HepG2 (cell line): ENCODE measurements around the gene PAK2. TPM values are rescaled to one million over a fixed set of nuclear protein-coding genes. Genes with fewer than 3 reads are reported as not detected.

Experiments
- CCDC6 ChIP-seq: sonication (generic); formaldehyde crosslinking; IDR thresholded peaks from 2 replicates; pipeline ENCODE4 v1.8.1; 2022; ENCODE audit warnings: mild to moderate bottlenecking, missing genetic modification reagents, moderate library complexity
- EEA1 ChIP-seq: sonication (generic); formaldehyde crosslinking; IDR thresholded peaks from 2 replicates; pipeline ENCODE4 v1.5.1; 2020; ENCODE audit warnings: mild to moderate bottlenecking, missing genetic modification reagents, borderline replicate concordance
- GTF3A ChIP-seq: sonication (generic); formaldehyde crosslinking; conservative IDR thresholded peaks from 2 replicates; pipeline ENCODE4 v1.4.0; 2020; ENCODE audit warnings: mild to moderate bottlenecking, missing genetic modification reagents
- JUND ChIP-seq: sonication (generic); formaldehyde crosslinking; IDR thresholded peaks from 2 replicates; pipeline ENCODE4 v1.8.0; 2022; ENCODE audit warnings: mild to moderate bottlenecking, missing genetic modification reagents
- KLF11 ChIP-seq: IDR thresholded peaks from 2 replicates; pipeline ENCODE4 v1.6.1; 2016; ENCODE audit warnings: missing compliant biosample characterization
- MAFK ChIP-seq, 2 experiments: IDR thresholded peaks in 1 of 2; conservative IDR thresholded peaks in 1 of 2; 2 replicates each; pipeline ENCODE4 v1.6.1; 2011; ENCODE audit warnings: improper control_type of control experiment in 2 of 2, low read length in 2 of 2
- RFXANK ChIP-seq: IDR thresholded peaks from 2 replicates; pipeline ENCODE4 v1.6.1; 2016
- TCF7L2 ChIP-seq: IDR thresholded peaks from 2 replicates; pipeline ENCODE4 v1.6.1; 2011; ENCODE audit warnings: mild to moderate bottlenecking, low read depth, low read length, moderate library complexity
- ZNF138 ChIP-seq: sonication (generic); formaldehyde crosslinking; IDR thresholded peaks from 2 replicates; pipeline ENCODE4 v1.5.0; 2020; ENCODE audit warnings: mild to moderate bottlenecking, low read depth, missing genetic modification reagents
- ZNF343 ChIP-seq: sonication (generic); formaldehyde crosslinking; IDR thresholded peaks from 2 replicates; pipeline ENCODE4 v1.4.0; 2020; ENCODE audit warnings: mild to moderate bottlenecking, missing genetic modification reagents
- ZNF83 ChIP-seq: sonication (generic); formaldehyde crosslinking; IDR thresholded peaks from 2 replicates; pipeline ENCODE4 v1.4.0; 2020; ENCODE audit warnings: missing genetic modification reagents, mild to moderate bottlenecking, borderline replicate concordance
- ZZZ3 ChIP-seq: sonication (generic); formaldehyde crosslinking; IDR thresholded peaks from 2 replicates; pipeline ENCODE4 v1.4.0; 2020; ENCODE audit warnings: missing genetic modification reagents, mild to moderate bottlenecking, borderline replicate concordance
- polyA plus RNA-seq, 8 experiments: library from polyadenylated mRNA; depleted of rRNA in 3 of 8; stranded (reverse) in 7 of 8; unstranded in 1 of 8; fragments of >200 nt; fragmentation: Illumina TruSeq in 4 of 8; extraction: Trizol in 4 of 8; gene quantifications; 2 replicates each; pipeline versions ENCODE4 v1.2.1 to v1.2.3, GENCODE V29; 2011 to 2016; ENCODE audit warnings: low read depth in 4 of 8, missing spikeins in 1 of 8, mixed read lengths in 1 of 8; ENCODE audit not compliant: insufficient read depth in 1 of 8
- total RNA-seq, 5 experiments: library from RNA; depleted of rRNA; stranded (reverse); fragments of >200 nt; fragmentation: Illumina TruSeq; extraction: Trizol; gene quantifications; 2 replicates each; pipeline ENCODE4 v1.2.3, GENCODE V29; 2016; ENCODE audit warnings: low read depth in 1 of 5
- TF ChIP-seq, protein P1 (sequence below): sonication (generic); formaldehyde crosslinking; IDR thresholded peaks from 2 replicates; pipeline ENCODE4 v1.5.1; 2020; ENCODE audit warnings: mild to moderate bottlenecking, missing genetic modification reagents
- TF ChIP-seq, protein P2 (sequence below): sonication (generic); formaldehyde crosslinking; IDR thresholded peaks from 2 replicates; pipeline ENCODE4 v1.8.0; 2022; ENCODE audit warnings: mild to moderate bottlenecking, missing genetic modification reagents, borderline replicate concordance
- TF ChIP-seq, protein P3 (sequence below): sonication (generic); formaldehyde crosslinking; IDR thresholded peaks from 2 replicates; pipeline ENCODE4 v1.8.1; 2023; ENCODE audit warnings: mild to moderate bottlenecking, inconsistent platforms, moderate library complexity, missing genetic modification reagents, borderline replicate concordance
- TF ChIP-seq, protein P4 (sequence below): sonication (generic); formaldehyde crosslinking; IDR thresholded peaks from 2 replicates; pipeline ENCODE4 v1.5.1; 2020; ENCODE audit warnings: missing genetic modification reagents, mild to moderate bottlenecking, borderline replicate concordance
- TF ChIP-seq, protein P5 (sequence below): IDR thresholded peaks from 2 replicates; pipeline ENCODE4 v1.6.1; 2016; ENCODE audit warnings: missing genetic modification reagents, missing compliant biosample characterization
- TF ChIP-seq, protein P6 (sequence below): sonication (generic); formaldehyde crosslinking; IDR thresholded peaks from 2 replicates; pipeline ENCODE4 v1.9.0; 2022; ENCODE audit warnings: missing genetic modification reagents, mild to moderate bottlenecking, borderline replicate concordance

The PAK2 gene
- total and polyA plus RNA-seq, 2 of the 13 experiments (the other 11 are each of a cell fraction or from before 2014, with no cell fraction given), result 23.0 to 24.7 TPM

DNA sequence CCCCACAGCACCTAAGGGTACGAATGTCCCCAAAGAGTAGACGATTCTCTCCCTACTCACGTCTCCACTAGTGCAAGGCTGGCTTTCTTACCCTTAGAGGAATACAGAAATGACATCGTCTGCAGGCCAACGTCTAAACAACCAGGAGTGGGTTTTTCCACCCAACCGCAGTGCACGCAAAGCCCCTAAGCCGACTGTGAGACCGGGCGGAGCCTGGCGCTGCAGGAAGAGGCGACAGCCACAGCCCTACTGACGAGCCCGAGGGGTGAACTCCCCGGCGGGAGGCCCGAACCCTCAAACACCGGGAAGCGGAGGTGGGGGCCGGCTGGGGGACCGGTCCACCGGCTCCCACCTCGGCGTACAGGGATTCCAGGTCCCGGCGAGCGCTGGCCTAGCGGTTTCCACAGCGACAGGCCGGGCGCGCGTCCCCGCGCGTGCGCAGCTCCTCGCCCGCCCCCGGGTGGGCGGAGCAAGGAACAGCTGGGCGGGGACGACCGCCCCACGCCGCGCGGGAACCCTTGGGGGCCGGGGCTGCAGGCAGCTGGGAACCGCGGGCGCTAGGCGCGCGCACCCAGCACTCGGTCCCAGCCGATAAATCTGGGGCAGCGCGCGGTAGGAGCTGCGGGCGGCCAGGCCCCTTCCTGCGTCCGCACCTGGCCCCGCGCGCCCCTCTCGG, 27.7 kb upstream of the PAK2 start, which contains the start of the genes CEP19 and PIGX (continued):
- TF ChIP-seq, protein P1, sequence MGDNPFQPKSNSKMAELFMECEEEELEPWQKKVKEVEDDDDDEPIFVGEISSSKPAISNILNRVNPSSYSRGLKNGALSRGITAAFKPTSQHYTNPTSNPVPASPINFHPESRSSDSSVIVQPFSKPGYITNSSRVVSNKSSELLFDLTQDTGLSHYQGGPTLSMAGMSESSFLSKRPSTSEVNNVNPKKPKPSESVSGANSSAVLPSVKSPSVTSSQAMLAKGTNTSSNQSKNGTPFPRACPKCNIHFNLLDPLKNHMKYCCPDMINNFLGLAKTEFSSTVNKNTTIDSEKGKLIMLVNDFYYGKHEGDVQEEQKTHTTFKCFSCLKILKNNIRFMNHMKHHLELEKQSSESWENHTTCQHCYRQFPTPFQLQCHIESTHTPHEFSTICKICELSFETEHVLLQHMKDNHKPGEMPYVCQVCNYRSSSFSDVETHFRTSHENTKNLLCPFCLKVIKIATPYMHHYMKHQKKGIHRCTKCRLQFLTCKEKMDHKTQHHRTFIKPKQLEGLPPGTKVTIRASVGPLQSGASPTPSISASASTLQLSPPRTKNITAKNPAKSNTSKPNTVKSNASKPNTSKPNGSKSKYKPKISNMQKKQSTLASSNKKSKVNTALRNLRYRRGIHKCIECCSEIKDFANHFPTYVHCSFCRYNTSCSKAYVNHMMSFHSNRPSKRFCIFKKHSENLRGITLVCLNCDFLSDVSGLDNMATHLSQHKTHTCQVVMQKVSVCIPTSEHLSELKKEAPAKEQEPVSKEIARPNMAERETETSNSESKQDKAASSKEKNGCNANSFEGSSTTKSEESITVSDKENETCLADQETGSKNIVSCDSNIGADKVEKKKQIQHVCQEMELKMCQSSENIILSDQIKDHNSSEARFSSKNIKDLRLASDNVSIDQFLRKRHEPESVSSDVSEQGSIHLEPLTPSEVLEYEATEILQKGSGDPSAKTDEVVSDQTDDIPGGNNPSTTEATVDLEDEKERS (CRISPR knock-in tag), result peak; percentile 41; the same call in 1 of the 2 replicates
- TF ChIP-seq ZZZ3 (CRISPR knock-in tag), result no peak
- no peak for TF ChIP-seq TCF7L2
- TF ChIP-seq ZNF138, result no peak
- TF ChIP-seq KLF11, result no peak
- peak; percentile 87; the same call in 1 of the 2 replicates for TF ChIP-seq CCDC6
- no peak for TF ChIP-seq RFXANK (CRISPR knock-in tag)
- TF ChIP-seq, protein P2, sequence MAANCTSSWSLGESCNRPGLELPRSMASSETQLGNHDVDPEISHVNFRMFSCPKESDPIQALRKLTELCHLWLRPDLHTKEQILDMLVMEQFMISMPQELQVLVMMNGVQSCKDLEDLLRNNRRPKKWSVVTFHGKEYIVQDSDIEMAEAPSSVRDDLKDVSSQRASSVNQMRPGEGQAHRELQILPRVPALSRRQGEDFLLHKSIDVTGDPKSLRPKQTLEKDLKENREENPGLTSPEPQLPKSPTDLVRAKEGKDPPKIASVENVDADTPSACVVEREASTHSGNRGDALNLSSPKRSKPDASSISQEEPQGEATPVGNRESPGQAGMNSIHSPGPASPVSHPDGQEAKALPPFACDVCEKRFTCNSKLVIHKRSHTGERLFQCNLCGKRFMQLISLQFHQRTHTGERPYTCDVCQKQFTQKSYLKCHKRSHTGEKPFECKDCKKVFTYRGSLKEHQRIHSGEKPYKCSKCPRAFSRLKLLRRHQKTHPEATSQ (CRISPR knock-in tag), result no peak
- TF ChIP-seq JUND (CRISPR knock-in tag), result no peak
- TF ChIP-seq ZNF343 (CRISPR knock-in tag), result no peak
- TF ChIP-seq EEA1, result no peak
- no peak for TF ChIP-seq MAFK (conservative IDR thresholded peaks at IDR 0.05 in 1 of 2, IDR thresholded peaks at IDR 0.05 in 1 of 2; ENCODE audit: low read length in 2 of 2)
- TF ChIP-seq, protein P3, sequence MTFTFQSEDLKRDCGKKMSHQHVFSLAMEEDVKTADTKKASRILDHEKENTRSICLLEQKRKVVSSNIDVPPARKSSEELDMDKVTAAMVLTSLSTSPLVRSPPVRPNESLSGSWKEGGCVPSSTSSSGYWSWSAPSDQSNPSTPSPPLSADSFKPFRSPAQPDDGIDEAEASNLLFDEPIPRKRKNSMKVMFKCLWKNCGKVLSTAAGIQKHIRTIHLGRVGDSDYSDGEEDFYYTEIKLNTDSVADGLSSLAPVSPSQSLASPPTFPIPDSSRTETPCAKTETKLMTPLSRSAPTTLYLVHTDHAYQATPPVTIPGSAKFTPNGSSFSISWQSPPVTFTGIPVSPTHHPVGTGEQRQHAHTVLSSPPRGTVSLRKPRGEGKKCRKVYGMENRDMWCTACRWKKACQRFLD, result no peak
- TF ChIP-seq, protein P4, sequence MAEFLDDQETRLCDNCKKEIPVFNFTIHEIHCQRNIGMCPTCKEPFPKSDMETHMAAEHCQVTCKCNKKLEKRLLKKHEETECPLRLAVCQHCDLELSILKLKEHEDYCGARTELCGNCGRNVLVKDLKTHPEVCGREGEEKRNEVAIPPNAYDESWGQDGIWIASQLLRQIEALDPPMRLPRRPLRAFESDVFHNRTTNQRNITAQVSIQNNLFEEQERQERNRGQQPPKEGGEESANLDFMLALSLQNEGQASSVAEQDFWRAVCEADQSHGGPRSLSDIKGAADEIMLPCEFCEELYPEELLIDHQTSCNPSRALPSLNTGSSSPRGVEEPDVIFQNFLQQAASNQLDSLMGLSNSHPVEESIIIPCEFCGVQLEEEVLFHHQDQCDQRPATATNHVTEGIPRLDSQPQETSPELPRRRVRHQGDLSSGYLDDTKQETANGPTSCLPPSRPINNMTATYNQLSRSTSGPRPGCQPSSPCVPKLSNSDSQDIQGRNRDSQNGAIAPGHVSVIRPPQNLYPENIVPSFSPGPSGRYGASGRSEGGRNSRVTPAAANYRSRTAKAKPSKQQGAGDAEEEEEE (CRISPR knock-in tag), result no peak
- no peak for TF ChIP-seq ZNF83 (CRISPR knock-in tag)
- no peak for TF ChIP-seq GTF3A (CRISPR knock-in tag)
- TF ChIP-seq, protein P5, sequence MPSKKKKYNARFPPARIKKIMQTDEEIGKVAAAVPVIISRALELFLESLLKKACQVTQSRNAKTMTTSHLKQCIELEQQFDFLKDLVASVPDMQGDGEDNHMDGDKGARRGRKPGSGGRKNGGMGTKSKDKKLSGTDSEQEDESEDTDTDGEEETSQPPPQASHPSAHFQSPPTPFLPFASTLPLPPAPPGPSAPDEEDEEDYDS (CRISPR knock-in tag), result no peak; the same call in 1 of the 2 replicates
- TF ChIP-seq, protein P6, sequence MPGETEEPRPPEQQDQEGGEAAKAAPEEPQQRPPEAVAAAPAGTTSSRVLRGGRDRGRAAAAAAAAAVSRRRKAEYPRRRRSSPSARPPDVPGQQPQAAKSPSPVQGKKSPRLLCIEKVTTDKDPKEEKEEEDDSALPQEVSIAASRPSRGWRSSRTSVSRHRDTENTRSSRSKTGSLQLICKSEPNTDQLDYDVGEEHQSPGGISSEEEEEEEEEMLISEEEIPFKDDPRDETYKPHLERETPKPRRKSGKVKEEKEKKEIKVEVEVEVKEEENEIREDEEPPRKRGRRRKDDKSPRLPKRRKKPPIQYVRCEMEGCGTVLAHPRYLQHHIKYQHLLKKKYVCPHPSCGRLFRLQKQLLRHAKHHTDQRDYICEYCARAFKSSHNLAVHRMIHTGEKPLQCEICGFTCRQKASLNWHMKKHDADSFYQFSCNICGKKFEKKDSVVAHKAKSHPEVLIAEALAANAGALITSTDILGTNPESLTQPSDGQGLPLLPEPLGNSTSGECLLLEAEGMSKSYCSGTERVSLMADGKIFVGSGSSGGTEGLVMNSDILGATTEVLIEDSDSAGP (CRISPR knock-in tag), result no peak
